ENCODE measurements around the gene MGAT5. TPM values are rescaled to one million over a fixed set of nuclear protein-coding genes. Genes with fewer than 3 reads are reported as not detected.
A peak's percentile ranks its signal among the peaks of the same experiment; 100 is the strongest.

The MGAT5 gene
- total and polyA plus RNA-seq, 7 experiments from 2014 or later = 5.3 to 48.0 (median 40.0) TPM

DNA sequence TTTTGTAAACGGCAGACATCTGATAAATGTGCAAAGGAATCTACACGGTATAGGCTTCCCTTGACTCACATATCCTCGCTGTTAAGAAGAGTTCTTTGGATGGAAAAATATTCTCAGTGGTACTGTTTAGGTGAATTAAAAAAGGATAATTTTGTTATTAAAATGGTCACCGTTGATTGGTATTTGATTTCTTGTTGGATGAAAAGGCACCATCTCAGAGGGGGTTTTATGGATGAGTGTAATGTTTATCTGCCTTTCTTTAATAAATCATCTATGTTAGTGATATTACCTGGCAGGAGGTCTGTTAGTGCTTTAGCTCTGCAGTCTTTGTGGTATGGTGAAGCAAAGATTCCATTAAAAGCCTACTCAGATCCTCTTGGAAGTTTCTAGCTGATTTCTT, 92.3 kb downstream of the MGAT5 start:
- Mint-ChIP-seq H3K27me3 (no peaks in the 10 kb centered on the region), H3K27ac (no peak overlapping the region), H3K4me3 (no peak overlapping the region), H3K36me3 (peaks cover 5 to 74% (median 65%) of the 10 kb centered on the region in 5 donors), H3K4me1 (peaks cover 0 to 5% (median 3%) of the 10 kb centered on the region in 7 donors), H3K9me3 (peaks cover 0 to 2% (median 0%) of the 10 kb centered on the region in 11 donors)
- ATAC-seq (no peak), DNase-seq (no peak)
- no peaks in the 10 kb centered on the region for H3K4me1 ChIP-seq (ENCODE audit: control insufficient read depth in 2 of 2, insufficient read depth in 2 of 2, low read length in 2 of 2)
- CTCF ChIA-PET = no interaction called here
- intact Hi-C loops (cut with micrococcal nuclease) = no loop called here
- peaks cover 0 to 12% (median 0%) of the 10 kb centered on the region in 3 experiments for H3K36me3 ChIP-seq (ENCODE audit: control insufficient read depth in 2 of 3, insufficient read depth in 3 of 3, low read length in 3 of 3)
- H3K4me3 ChIP-seq (ENCODE audit: low read length) = no peak overlapping the region
- no peaks in the 10 kb centered on the region for H3K27me3 ChIP-seq (ENCODE audit: control insufficient read depth in 2 of 2, insufficient read depth in 2 of 2, low read length in 2 of 2)
- H3K27ac ChIP-seq (ENCODE audit: low read depth, low read length) = no peak overlapping the region
- no peaks in the 10 kb centered on the region for H3K9me3 ChIP-seq (ENCODE audit: control insufficient read depth in 2 of 3, low read length in 3 of 3)
- POLR2A ChIA-PET = interaction anchor here (1.3 kb wide), 1 partner anchor 226 kb away, joined by 6 read pairs; no protein-coding TSS in a partner anchor

DNA sequence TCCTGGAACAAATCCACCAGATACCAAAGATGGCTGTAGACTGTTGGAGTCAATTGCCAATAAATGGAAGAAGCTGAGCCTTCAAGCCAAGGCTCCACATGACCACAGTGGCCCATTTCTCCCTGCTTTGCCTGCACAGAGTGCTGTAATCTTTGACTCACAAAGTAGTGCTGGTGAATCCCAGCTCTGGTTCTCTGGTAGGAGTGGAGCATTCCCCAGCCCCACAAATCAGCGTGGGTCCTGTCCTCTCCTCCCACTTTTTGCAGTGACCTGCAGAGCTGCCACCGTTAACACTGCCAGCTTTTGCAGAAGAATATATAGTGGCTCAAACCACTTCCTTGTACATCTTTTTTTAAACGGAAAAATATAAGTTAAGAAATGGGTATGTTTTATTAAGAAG, 93.9 kb downstream of the MGAT5 start:
- CTCF ChIA-PET = interaction anchor here (0.7 kb wide), 1 partner anchor 229 kb away, joined by 3 read pairs; no protein-coding TSS in a partner anchor

DNA sequence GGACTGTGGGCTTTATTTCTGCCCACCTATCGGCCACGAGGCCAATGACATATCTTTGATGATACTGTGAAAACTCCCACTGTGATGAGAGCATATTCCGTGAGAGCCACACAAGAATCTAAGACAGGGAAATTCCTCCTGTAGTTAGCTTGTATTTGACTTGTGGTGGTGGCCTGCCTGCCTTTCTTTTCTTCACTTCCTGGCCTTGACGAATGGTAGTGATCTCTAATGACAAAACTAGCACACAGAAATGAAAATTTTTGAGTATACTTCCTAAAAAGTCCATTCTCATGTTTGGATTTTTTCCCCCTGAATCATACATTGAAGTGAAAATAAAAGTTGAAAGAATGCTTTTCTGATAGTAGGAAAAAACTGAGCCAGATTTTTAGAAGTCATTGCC, 94.4 kb downstream of the MGAT5 start:
- no peak for DNase-seq
- Mint-ChIP-seq H3K4me1 (peaks cover 0 to 5% (median 0%) of the 10 kb centered on the region in 7 donors), H3K27ac (peak overlapping the region in 1 of 9 donors; percentile 48), H3K27me3 (no peaks in the 10 kb centered on the region), H3K9me3 (peaks cover 0 to 2% (median 0%) of the 10 kb centered on the region in 11 donors), H3K4me3 (no peak overlapping the region), H3K36me3 (peaks cover 15 to 74% (median 61%) of the 10 kb centered on the region in 5 donors)
- Histone ChIP-seq H3K36me3 (ENCODE audit: control insufficient read depth in 2 of 3, insufficient read depth in 3 of 3, low read length in 3 of 3) (peaks cover 0 to 16% (median 0%) of the 10 kb centered on the region in 3 experiments), H3K27ac (ENCODE audit: low read depth, low read length) (no peak overlapping the region), H3K4me1 (ENCODE audit: control insufficient read depth in 2 of 2, insufficient read depth in 2 of 2, low read length in 2 of 2) (no peaks in the 10 kb centered on the region), H3K4me3 (ENCODE audit: low read length) (no peak overlapping the region), H3K27me3 (ENCODE audit: control insufficient read depth in 2 of 2, insufficient read depth in 2 of 2, low read length in 2 of 2) (no peaks in the 10 kb centered on the region), H3K9me3 (ENCODE audit: control insufficient read depth in 2 of 3, low read length in 3 of 3) (no peaks in the 10 kb centered on the region)
- intact Hi-C loops (cut with micrococcal nuclease) = no loop called here
- CTCF ChIA-PET = interaction anchor here (0.7 kb wide), 1 partner anchor 229 kb away, joined by 3 read pairs; no protein-coding TSS in a partner anchor
- no peak for ATAC-seq
- POLR2A ChIA-PET = no interaction called here

More for the DNA sequence above, 93.9 kb downstream of the MGAT5 start:
- peaks cover 0 to 16% (median 0%) of the 10 kb centered on the region in 3 experiments for H3K36me3 ChIP-seq (ENCODE audit: control insufficient read depth in 2 of 3, insufficient read depth in 3 of 3, low read length in 3 of 3)
- ATAC-seq (no peak), DNase-seq (no peak)
- intact Hi-C loops (cut with micrococcal nuclease) = no loop called here
- Mint-ChIP-seq H3K27me3 (no peaks in the 10 kb centered on the region), H3K9me3 (peaks cover 0 to 2% (median 0%) of the 10 kb centered on the region in 11 donors), H3K4me3 (no peak overlapping the region), H3K36me3 (peaks cover 15 to 74% (median 63%) of the 10 kb centered on the region in 5 donors), H3K27ac (no peak overlapping the region), H3K4me1 (peaks cover 0 to 5% (median 3%) of the 10 kb centered on the region in 7 donors)
- H3K27ac ChIP-seq (ENCODE audit: low read depth, low read length) = no peak overlapping the region
- H3K4me3 ChIP-seq (ENCODE audit: low read length) = no peak overlapping the region
- H3K4me1 ChIP-seq (ENCODE audit: control insufficient read depth in 2 of 2, insufficient read depth in 2 of 2, low read length in 2 of 2) = no peaks in the 10 kb centered on the region
- H3K27me3 ChIP-seq (ENCODE audit: control insufficient read depth in 2 of 2, insufficient read depth in 2 of 2, low read length in 2 of 2) = no peaks in the 10 kb centered on the region
- H3K9me3 ChIP-seq (ENCODE audit: control insufficient read depth in 2 of 3, low read length in 3 of 3) = no peaks in the 10 kb centered on the region
- POLR2A ChIA-PET = no interaction called here

DNA sequence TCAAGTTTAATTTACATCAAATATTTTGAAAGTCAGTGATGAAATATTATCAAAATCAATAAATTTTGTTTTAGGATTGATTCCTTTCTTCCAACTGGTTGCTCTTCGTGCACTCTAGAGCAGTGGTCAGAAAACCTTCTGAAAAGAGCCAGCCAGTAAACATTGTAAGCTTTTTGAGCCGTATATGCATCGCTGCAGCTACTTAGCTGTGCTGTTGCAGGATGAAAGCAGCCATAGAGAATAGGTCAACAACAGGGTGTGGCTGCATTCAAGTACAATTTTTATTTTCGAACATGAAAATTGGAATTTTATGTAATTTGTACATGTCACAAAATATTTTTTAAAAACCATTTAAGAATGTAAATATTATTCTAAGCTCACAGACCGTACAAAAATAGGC, 94.9 kb downstream of the MGAT5 start:
- H3K9me3 ChIP-seq (ENCODE audit: control insufficient read depth in 2 of 3, low read length in 3 of 3) = no peaks in the 10 kb centered on the region
- no peaks in the 10 kb centered on the region for H3K4me1 ChIP-seq (ENCODE audit: control insufficient read depth in 2 of 2, insufficient read depth in 2 of 2, low read length in 2 of 2)
- no peak overlapping the region for H3K4me3 ChIP-seq (ENCODE audit: low read length)
- ChIA-PET POLR2A (no interaction called here), CTCF (no interaction called here)
- H3K27ac ChIP-seq (ENCODE audit: low read depth, low read length) = no peak overlapping the region
- ATAC-seq = no peak
- Mint-ChIP-seq H3K27me3 (no peaks in the 10 kb centered on the region), H3K9me3 (peaks cover 0 to 2% (median 0%) of the 10 kb centered on the region in 11 donors), H3K36me3 (peaks cover 15 to 73% (median 58%) of the 10 kb centered on the region in 5 donors), H3K4me3 (no peak overlapping the region), H3K4me1 (peaks cover 0 to 5% (median 0%) of the 10 kb centered on the region in 7 donors), H3K27ac (no peak overlapping the region)
- intact Hi-C loops (cut with micrococcal nuclease) = no loop called here
- no peaks in the 10 kb centered on the region for H3K27me3 ChIP-seq (ENCODE audit: control insufficient read depth in 2 of 2, insufficient read depth in 2 of 2, low read length in 2 of 2)
- H3K36me3 ChIP-seq (ENCODE audit: control insufficient read depth in 2 of 3, insufficient read depth in 3 of 3, low read length in 3 of 3) = peaks cover 0 to 16% (median 0%) of the 10 kb centered on the region in 3 experiments
- DNase-seq = no peak

DNA sequence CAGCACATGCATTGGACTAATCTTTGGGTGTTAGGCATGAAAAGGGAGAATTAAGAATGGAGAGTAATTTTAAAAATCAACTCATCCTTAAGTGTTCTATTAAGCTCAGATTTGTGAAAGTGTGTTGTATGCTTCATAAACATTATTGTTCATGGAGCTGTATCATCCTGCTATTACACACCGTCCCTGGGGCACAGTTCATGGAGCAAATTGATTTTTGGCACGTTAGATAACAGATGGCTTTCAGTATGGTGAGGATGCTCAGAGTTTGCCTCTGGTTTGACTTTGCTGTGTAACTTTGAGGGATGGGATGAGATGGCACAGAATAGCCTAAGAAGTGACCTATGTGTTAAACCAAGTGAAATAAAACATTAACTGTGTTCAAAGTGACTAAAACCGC, 97.1 kb downstream of the MGAT5 start:
- no peak overlapping the region for H3K27ac Mint-ChIP-seq

DNA sequence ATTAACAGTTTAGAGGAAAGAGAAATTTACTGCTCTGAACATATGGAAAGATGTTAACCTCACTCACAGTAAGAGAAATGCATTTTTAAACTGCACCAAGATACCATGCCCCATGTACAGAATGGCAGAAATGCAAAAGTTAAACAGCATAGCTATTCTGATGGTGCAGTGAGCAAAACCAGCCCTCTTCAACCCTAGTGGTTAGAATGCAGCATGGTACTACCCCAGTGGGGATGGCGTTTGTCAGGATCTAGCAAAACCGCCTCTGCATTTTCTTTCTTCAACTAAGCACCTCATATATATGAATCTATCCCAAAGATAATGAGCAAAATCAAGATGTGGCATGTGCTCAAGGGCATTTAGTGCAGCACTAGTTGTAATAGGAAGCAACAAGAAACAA, 98.0 kb downstream of the MGAT5 start:
- H3K27me3 ChIP-seq (ENCODE audit: control insufficient read depth in 2 of 2, insufficient read depth in 2 of 2, low read length in 2 of 2) = no peaks in the 10 kb centered on the region
- no peak overlapping the region for H3K27ac ChIP-seq (ENCODE audit: low read depth, low read length)
- Mint-ChIP-seq H3K4me1 (peaks cover 0 to 4% (median 0%) of the 10 kb centered on the region in 7 donors), H3K36me3 (peaks cover 15 to 70% (median 62%) of the 10 kb centered on the region in 5 donors), H3K27me3 (no peaks in the 10 kb centered on the region), H3K9me3 (no peaks in the 10 kb centered on the region), H3K27ac (no peak overlapping the region), H3K4me3 (no peak overlapping the region)
- no peak overlapping the region for H3K4me3 ChIP-seq (ENCODE audit: low read length)
- no peaks in the 10 kb centered on the region for H3K9me3 ChIP-seq (ENCODE audit: control insufficient read depth in 2 of 3, low read length in 3 of 3)
- CTCF ChIA-PET = interaction anchor here (1.1 kb wide), 1 partner anchor 107 kb away, joined by 3 read pairs; no protein-coding TSS in a partner anchor
- DNase-seq (no peak), ATAC-seq (no peak)
- H3K36me3 ChIP-seq (ENCODE audit: control insufficient read depth in 2 of 3, insufficient read depth in 3 of 3, low read length in 3 of 3) = peaks cover 0 to 25% (median 3%) of the 10 kb centered on the region in 3 experiments
- no peaks in the 10 kb centered on the region for H3K4me1 ChIP-seq (ENCODE audit: control insufficient read depth in 2 of 2, insufficient read depth in 2 of 2, low read length in 2 of 2)
- intact Hi-C loops (cut with micrococcal nuclease) = no loop called here
- POLR2A ChIA-PET = no interaction called here

More for the DNA sequence above, 97.1 kb downstream of the MGAT5 start:
- Histone ChIP-seq H3K9me3 (ENCODE audit: control insufficient read depth in 2 of 3, low read length in 3 of 3) (no peaks in the 10 kb centered on the region), H3K4me3 (ENCODE audit: low read length) (no peak overlapping the region), H3K4me1 (ENCODE audit: control insufficient read depth in 2 of 2, insufficient read depth in 2 of 2, low read length in 2 of 2) (no peaks in the 10 kb centered on the region), H3K27ac (ENCODE audit: low read depth, low read length) (no peak overlapping the region), H3K36me3 (ENCODE audit: control insufficient read depth in 2 of 3, insufficient read depth in 3 of 3, low read length in 3 of 3) (peaks cover 0 to 25% (median 3%) of the 10 kb centered on the region in 3 experiments), H3K27me3 (ENCODE audit: control insufficient read depth in 2 of 2, insufficient read depth in 2 of 2, low read length in 2 of 2) (no peaks in the 10 kb centered on the region)
- Mint-ChIP-seq H3K4me3 (no peak overlapping the region), H3K4me1 (peaks cover 0 to 5% (median 0%) of the 10 kb centered on the region in 7 donors), H3K27me3 (no peaks in the 10 kb centered on the region), H3K9me3 (no peaks in the 10 kb centered on the region), H3K36me3 (peaks cover 15 to 69% (median 59%) of the 10 kb centered on the region in 5 donors)
- ChIA-PET CTCF (no interaction called here), POLR2A (no interaction called here)
- intact Hi-C loops (cut with micrococcal nuclease) = no loop called here
- no peak for ATAC-seq
- no peak for DNase-seq

DNA sequence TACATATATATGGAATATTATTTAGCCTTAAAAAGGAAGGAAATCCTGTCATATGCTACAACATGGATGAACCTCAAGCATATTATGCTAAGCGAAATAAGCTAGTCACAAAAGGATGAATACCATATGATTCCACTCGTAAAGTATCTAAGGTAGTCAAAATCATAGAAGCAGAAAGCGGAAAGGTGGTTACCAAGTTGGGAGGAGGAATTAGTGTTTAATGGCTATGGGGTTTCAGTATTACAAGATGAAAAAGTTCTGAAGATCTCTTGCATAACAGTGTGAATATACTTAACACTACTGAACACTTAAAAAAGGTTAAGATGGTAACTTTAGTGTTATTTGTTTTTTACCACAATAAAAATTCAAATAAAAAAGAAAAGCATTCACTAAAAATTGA, 99.0 kb downstream of the MGAT5 start:
- Histone ChIP-seq H3K36me3 (ENCODE audit: control insufficient read depth in 2 of 3, insufficient read depth in 3 of 3, low read length in 3 of 3) (peaks cover 0 to 25% (median 3%) of the 10 kb centered on the region in 3 experiments), H3K9me3 (ENCODE audit: control insufficient read depth in 2 of 3, low read length in 3 of 3) (no peaks in the 10 kb centered on the region), H3K27me3 (ENCODE audit: control insufficient read depth in 2 of 2, insufficient read depth in 2 of 2, low read length in 2 of 2) (no peaks in the 10 kb centered on the region), H3K27ac (ENCODE audit: low read depth, low read length) (no peak overlapping the region), H3K4me1 (ENCODE audit: control insufficient read depth in 2 of 2, insufficient read depth in 2 of 2, low read length in 2 of 2) (no peaks in the 10 kb centered on the region), H3K4me3 (ENCODE audit: low read length) (no peak overlapping the region)
- Mint-ChIP-seq H3K36me3 (peaks cover 15 to 77% (median 62%) of the 10 kb centered on the region in 5 donors), H3K9me3 (no peaks in the 10 kb centered on the region), H3K27me3 (no peaks in the 10 kb centered on the region), H3K4me1 (peaks cover 0 to 6% (median 0%) of the 10 kb centered on the region in 7 donors), H3K27ac (no peak overlapping the region), H3K4me3 (no peak overlapping the region)
- ATAC-seq (no peak), DNase-seq (no peak)
- ChIA-PET CTCF (interaction anchor here (1.1 kb wide), 1 partner anchor 108 kb away, joined by 3 read pairs; no protein-coding TSS in a partner anchor), POLR2A (no interaction called here)
- intact Hi-C loops (cut with micrococcal nuclease) = no loop called here

Measured in naive thymus-derived CD4-positive, alpha-beta T cell (primary cell).